Breast epithelium (tissue), 3 donors: Measurements from ENCODE around the gene NCKAP5.

Experiments
- CTCF ChIP-seq, 3 donors: fragments of 450-650 bp; IDR thresholded peaks; one replicate each; pipeline ENCODE4 v1.5.1; 2016 to 2017; ENCODE audit warnings: antibody characterized with exemption in 3 of 3, mild to moderate bottlenecking in 3 of 3, moderate library complexity in 3 of 3
- POLR2A ChIP-seq: fragments of 450-650 bp; IDR thresholded peaks from one replicate; pipeline ENCODE4 v1.6.1; 2016; ENCODE audit warnings: antibody characterized with exemption, mild to moderate bottlenecking, moderate library complexity

- no peak for TF ChIP-seq CTCF (IDR thresholded peaks at IDR 0.05)
- no peak for TF ChIP-seq POLR2A
These were observed 51.7 kb downstream of the NCKAP5 start for GRCh38 chr2:133516405-133517026.
